Heart right ventricle (tissue), 16 donors: ENCODE measurements around the gene ZNF444. TPM values are rescaled to one million over a fixed set of nuclear protein-coding genes. Genes with fewer than 3 reads are reported as not detected.
"Not testable (repeated sequence)": the region's sequence is repeated elsewhere in the genome, so short reads cannot be mapped to it uniquely, and the experiment has no call there.

Source experiments
- ATAC-seq, 8 donors: fragments of 200-7000 bp; cut with Tn5 transposase; one replicate each; pipeline ENCODE4 v1.9.1; 2020; ENCODE audit warnings: mild to moderate bottlenecking in 8 of 8, moderate library complexity in 8 of 8, moderate number of reproducible peaks in 1 of 8
- DNase-seq, 2 donors: peaks; one replicate each; pipeline ENCODE4 v3.0.0-alpha.2; 2020
- H3K27ac ChIP-seq, 10 donors: fragments of 200-600 bp; sonication (generic) in 2 of 10; one replicate each; pipeline versions ENCODE4 v1.5.0 to v1.8.0; 2020 to 2022; ENCODE audit warnings: mild to moderate bottlenecking in 3 of 10
- H3K27me3 ChIP-seq, 7 donors: fragments of 200-600 bp; one replicate each; pipeline ENCODE4 v1.8.0; 2021 to 2022; ENCODE audit warnings: mild to moderate bottlenecking in 2 of 7
- H3K36me3 ChIP-seq, 9 donors: fragments of 200-600 bp; sonication (generic) in 1 of 9; one replicate each; pipeline versions ENCODE4 v1.5.0 to v1.8.0; 2020 to 2022; ENCODE audit warnings: mild to moderate bottlenecking in 2 of 9
- H3K4me1 ChIP-seq, 9 donors: fragments of 200-600 bp; sonication (generic) in 1 of 9; one replicate each; pipeline versions ENCODE4 v1.5.0 to v1.8.0; 2020 to 2022; ENCODE audit warnings: mild to moderate bottlenecking in 4 of 9
- H3K4me3 ChIP-seq, 10 donors: fragments of 200-600 bp; sonication (generic) in 2 of 10; one replicate each; pipeline versions ENCODE4 v1.5.0 to v1.8.0; 2020 to 2022; ENCODE audit warnings: mild to moderate bottlenecking in 7 of 10, moderate library complexity in 2 of 10
- H3K9me3 ChIP-seq, 11 donors: fragments of 200-600 bp in 10 of 11; sonication (generic) in 2 of 11; one replicate each; pipeline versions ENCODE4 v1.5.0 to v1.8.0; 2013 to 2022; ENCODE audit warnings: mild to moderate bottlenecking in 2 of 11, control low read depth in 1 of 11, moderate library complexity in 1 of 11
- CTCF ChIP-seq, 9 donors: fragments of 200-600 bp; sonication (generic) in 2 of 9; IDR thresholded peaks; one replicate each; pipeline versions ENCODE4 v1.5.0 to v1.8.0; 2021 to 2022; ENCODE audit warnings: antibody characterized with exemption in 9 of 9, mild to moderate bottlenecking in 5 of 9, moderate library complexity in 1 of 9
- WGBS, 2 donors: extraction: QIAGEN DNeasy Blood & Tissue Kit; methylation state at CpG; one replicate each; pipeline ENCODE4 v1.1.7; 2013; ENCODE audit warnings: inconsistent platforms in 1 of 2; 5-methylcytosine and 5-hydroxymethylcytosine counted together
- intact Hi-C, 10 donors: fragments of 100-400 bp; cut with DNase I; formaldehyde crosslinking; loops; one replicate each; pipeline versions ENCODE4 v1.11.1 to v1.14.2; 2022
- polyA plus RNA-seq, 2 donors: library from polyadenylated mRNA; stranded (reverse); fragments of 200-250 nt; gene quantifications; one replicate each; pipeline ENCODE4 v1.2.3, GENCODE V29; 2013
- total RNA-seq, 10 donors: library from RNA; stranded (reverse); fragmentation: NEBNext Ultra II Directional in 3 of 10; extraction: Animal tissue kit (Norgen Biotek cat#: 25700) in 3 of 10; gene quantifications; one replicate each; pipeline versions ENCODE4 v1.2.1 to v1.2.4, GENCODE V29; 2021 to 2023
- donor health status: Arrhythmogenic right ventricular cardiomyopathy.
- donor health status: ischemic (EF 13 %, LVEDD 7.1; RV severe dilation, severe dysfunction).
- donor health status: healthy with polysubstance abuse.
- donor health status: DM: no; HTN: yes; CAD: no.
- donor health status: DM: no; HTN: no; CAD: no.
- donor health status: ischemic (EF 25% LVEDD 6.9; RV normal size, moderate dysfunction).
- donor health status: ischemic (EF 25% LVEDD 5.7; RV mildly dilated, moderate dysfunction).
- donor health status: healthy.
- donor health status: DM: yes; HTN: yes; CAD: no.
- donor health status: Ischemic cardiomyopathy.
- donor health status: ischemic (EF 35%, LVEDD 5.7; RV mildly dilated, moderate dysfunction).
- donor health status: nonischemic (EF 11% LVEDD 7.7; RV severe dilation, severe dysfunction).
- donor health status: DM: yes; HTN: yes; CAD: no.
- donor health status: PGD.
- donor health status: ischemic (EF 29% LVEDD 5.4; RV normal size, mild dysfunction).
- donor health status: nonischemic (EF 23%, LVEDD 6.1; RV moderate dilation, normal function).

Gene ZNF444
- total and polyA plus RNA-seq, 12 donors, result 15.1 to 25.6 (median 22.4) TPM

- Histone ChIP-seq H3K36me3 (no peaks in the 10 kb centered on the region), H3K4me1 (no peaks in the 10 kb centered on the region), H3K27me3 (peaks cover 0 to 12% (median 2%) of the 10 kb centered on the region in 7 donors), H3K27ac (no peak overlapping the region), H3K9me3 (no peaks in the 10 kb centered on the region), H3K4me3 (no peak overlapping the region)
- no peak for DNase-seq
- no peak for TF ChIP-seq CTCF (IDR thresholded peaks at IDR 0.05)
- intact Hi-C loops, result no loop called here
- WGBS, 2 donors, result 79 to 80% methylated on average over 10 of the region's 10 CpGs
- no peak for ATAC-seq
These were observed 50.6 kb downstream of the ZNF444 start for GRCh38 chr19:56191711-56192110.

GRCh38 chr19:56193981-56194640, 53.0 kb downstream of the ZNF444 start:
- intact Hi-C loops, result no loop called here
- 84 to 88% methylated on average over 12 of the region's 12 CpGs for WGBS, 2 donors
- Histone ChIP-seq H3K36me3 (no peaks in the 10 kb centered on the region), H3K4me1 (no peaks in the 10 kb centered on the region), H3K27me3 (peaks cover 0 to 2% (median 0%) of the 10 kb centered on the region in 7 donors), H3K4me3 (no peak overlapping the region), H3K9me3 (no peaks in the 10 kb centered on the region), H3K27ac (no peak overlapping the region)
- ATAC-seq, result no peak
- TF ChIP-seq CTCF (IDR thresholded peaks at IDR 0.05), result no peak
- no peak for DNase-seq

GRCh38 chr19:56197646-56198045, 56.6 kb downstream of the ZNF444 start, which contains the start of gene ZSCAN5B:
Gene ZSCAN5B (minus strand): TSS chr19:56197783. CDS start chr19:56193052, 4,731 bp downstream.
- H3K4me3 ChIP-seq, H3K9me3 ChIP-seq, H3K27me3 ChIP-seq, H3K4me1 ChIP-seq, DNase-seq, ATAC-seq, intact Hi-C loops, H3K36me3 ChIP-seq, H3K27ac ChIP-seq: not testable (repeated sequence)
- 89% methylated on average over 23 of the region's 23 CpGs for WGBS, 2 donors

GRCh38 chr19:56199687-56200086, 58.6 kb downstream of the ZNF444 start:
- Histone ChIP-seq H3K36me3 (no peaks in the 10 kb centered on the region), H3K9me3 (no peaks in the 10 kb centered on the region), H3K27me3 (peaks cover 0 to 8% (median 0%) of the 10 kb centered on the region in 7 donors), H3K4me1 (no peaks in the 10 kb centered on the region), H3K4me3 (no peak overlapping the region), H3K27ac (no peak overlapping the region)
- 63 to 68% methylated on average over 7 of the region's 7 CpGs for WGBS, 2 donors
- TF ChIP-seq CTCF (IDR thresholded peaks at IDR 0.05), result no peak
- DNase-seq (no peak), ATAC-seq (no peak)
- intact Hi-C loops, result no loop called here

GRCh38 chr19:56201973-56202372, 60.9 kb downstream of the ZNF444 start, which contains the start of gene ZSCAN5C:
Gene ZSCAN5C (plus strand): TSS chr19:56202273. CDS start chr19:56205914, 3,641 bp downstream.
- no peak for TF ChIP-seq CTCF (IDR thresholded peaks at IDR 0.05)
- ATAC-seq (no peak), DNase-seq (no peak)
- Histone ChIP-seq H3K36me3 (no peaks in the 10 kb centered on the region), H3K27ac (no peak within 1 kb of the TSS), H3K27me3 (peaks cover 0 to 13% (median 0%) of the 10 kb centered on the region in 7 donors), H3K9me3 (no peaks in the 10 kb centered on the region), H3K4me3 (no peak within 1 kb of the TSS), H3K4me1 (no peaks in the 10 kb centered on the region)
- intact Hi-C loops, result no loop called here
- 52 to 58% methylated on average over 3 of the region's 3 CpGs for WGBS, 2 donors

- H3K36me3 ChIP-seq, ATAC-seq, H3K4me1 ChIP-seq, intact Hi-C loops, H3K4me3 ChIP-seq, H3K27ac ChIP-seq, H3K9me3 ChIP-seq, DNase-seq: not testable (repeated sequence)
- H3K27me3 ChIP-seq, result peaks cover 0 to 12% (median 0%) of the 10 kb centered on the region in 7 donors
- 68 to 70% methylated on average over 5 of the region's 5 CpGs for WGBS, 2 donors
These were observed 66.5 kb downstream of the ZNF444 start for GRCh38 chr19:56207581-56207980.
